Hepatocyte (in vitro differentiated cells): Measurements from ENCODE around the gene IL21R. TPM values are rescaled to one million over a fixed set of nuclear protein-coding genes. Genes with fewer than 3 reads are reported as not detected.

ENCODE experiments used
- DNase-seq: peaks from one replicate; pipeline ENCODE4 v3.0.0-alpha.2; 2016; ENCODE audit warnings: low spot score
- H2AFZ ChIP-seq: fragments of 200-600 bp; sonication (generic); 2 replicates; pipeline ENCODE4 v1.6.0; 2016; ENCODE audit warnings: antibody characterized with exemption, mild to moderate bottlenecking
- H3K27ac ChIP-seq: fragments of 200-600 bp; sonication (generic); 2 replicates; pipeline ENCODE4 v1.5.1; 2016; ENCODE audit warnings: mild to moderate bottlenecking
- H3K27me3 ChIP-seq: fragments of 200-600 bp; sonication (generic); 2 replicates; pipeline ENCODE4 v1.6.1; 2016
- H3K36me3 ChIP-seq: fragments of 200-600 bp; sonication (generic); replicated peaks from 2 replicates; pipeline ENCODE4 v1.5.1; 2016; ENCODE audit warnings: low read depth; ENCODE audit not compliant: insufficient read depth
- H3K4me1 ChIP-seq: fragments of 200-600 bp; sonication (generic); 2 replicates; pipeline ENCODE4 v1.5.1; 2016; ENCODE audit warnings: mild to moderate bottlenecking, moderate library complexity; ENCODE audit not compliant: insufficient read depth
- H3K4me2 ChIP-seq: fragments of 200-600 bp; sonication (generic); 2 replicates; pipeline ENCODE4 v1.6.0; 2016
- H3K4me3 ChIP-seq: fragments of 200-600 bp; sonication (generic); 2 replicates; pipeline ENCODE4 v1.5.1; 2016; ENCODE audit warnings: mild to moderate bottlenecking
- H3K79me2 ChIP-seq: fragments of 200-600 bp; sonication (generic); 2 replicates; pipeline ENCODE4 v1.6.0; 2017; ENCODE audit warnings: mild to moderate bottlenecking
- H3K9me2 ChIP-seq: fragments of 200-600 bp; sonication (generic); replicated peaks from 2 replicates; pipeline ENCODE4 v1.6.0; 2017; ENCODE audit warnings: mild to moderate bottlenecking; ENCODE audit not compliant: insufficient read depth
- H3K9me3 ChIP-seq: fragments of 200-600 bp; sonication (generic); 2 replicates; pipeline ENCODE4 v1.5.1; 2016; ENCODE audit warnings: low read depth, mild to moderate bottlenecking
- H4K20me1 ChIP-seq: fragments of 200-600 bp; sonication (generic); 2 replicates; pipeline ENCODE4 v1.6.0; 2016; ENCODE audit warnings: mild to moderate bottlenecking; ENCODE audit not compliant: insufficient read depth, poor library complexity, severe bottlenecking
- CTCF ChIP-seq: fragments of 200-600 bp; sonication (generic); IDR thresholded peaks from 2 replicates; pipeline ENCODE4 v1.5.1; 2016; ENCODE audit warnings: antibody characterized with exemption, mild to moderate bottlenecking; ENCODE audit not compliant: poor library complexity
- EZH2 ChIP-seq: fragments of 200-600 bp; sonication (generic); IDR thresholded peaks from 2 replicates; pipeline ENCODE4 v1.6.1; 2016; ENCODE audit warnings: antibody characterized with exemption, mild to moderate bottlenecking, borderline replicate concordance
- EZH2phosphoT487 ChIP-seq: fragments of 200-600 bp; sonication (generic); IDR thresholded peaks from one replicate; pipeline ENCODE4 v1.6.1; 2018; ENCODE audit warnings: antibody characterized with exemption, mild to moderate bottlenecking, low read depth, moderate library complexity; ENCODE audit not compliant: unreplicated experiment, severe bottlenecking
- WGBS: methylation state at CpG from one replicate; pipeline ENCODE4 v1.1.6; 2016; ENCODE audit warnings: low lambda C conversion rate; ENCODE audit errors: missing lambda C conversion rate; 5-methylcytosine and 5-hydroxymethylcytosine counted together
- polyA plus RNA-seq: library from polyadenylated mRNA; unstranded; fragments of >200 nt; fragmentation: Nextera tagmentation; extraction: Ambion mirVana; gene quantifications from 2 replicates; pipeline ENCODE4 v1.2.1, GENCODE V29; 2016
- total RNA-seq: library from RNA; depleted of rRNA; stranded (reverse); fragments of >200 nt; gene quantifications from 2 replicates; pipeline ENCODE4 v1.2.3, GENCODE V29; 2014

IL21R gene
- total and polyA plus RNA-seq, 2 experiments from 2014 or later = 0.10 TPM; not detected in 1

- TF ChIP-seq EZH2 = no peak
- no peak for TF ChIP-seq EZH2phosphoT487
- no peak for TF ChIP-seq CTCF
- no peaks in the 10 kb centered on the region for H3K9me2 ChIP-seq
- no peaks in the 10 kb centered on the region for H3K36me3 ChIP-seq
- H3K9me3 ChIP-seq = no peaks in the 10 kb centered on the region
- no peaks in the 10 kb centered on the region for H3K79me2 ChIP-seq
- H4K20me1 ChIP-seq = no peaks in the 10 kb centered on the region
- no peaks in the 10 kb centered on the region for H3K27me3 ChIP-seq
- H3K4me2 ChIP-seq = no peak overlapping the region
- H2AFZ ChIP-seq = no peak overlapping the region
- H3K4me3 ChIP-seq = no peak overlapping the region
- DNase-seq = no peak
- 96% methylated on average over 5 of the region's 5 CpGs for WGBS
- H3K27ac ChIP-seq = no peak overlapping the region
- H3K4me1 ChIP-seq = no peaks in the 10 kb centered on the region
Observed at GRCh38 chr16:27483624-27484023, 81.7 kb downstream of the IL21R start.

GRCh38 chr16:27485126-27485525 is 83.2 kb downstream of the IL21R start:
- DNase-seq = no peak
- H4K20me1 ChIP-seq = no peaks in the 10 kb centered on the region
- H3K4me2 ChIP-seq = no peak overlapping the region
- WGBS = 96% methylated on average over 9 of the region's 9 CpGs
- no peaks in the 10 kb centered on the region for H3K79me2 ChIP-seq
- no peaks in the 10 kb centered on the region for H3K27me3 ChIP-seq
- TF ChIP-seq CTCF = no peak
- no peak for TF ChIP-seq EZH2phosphoT487
- no peak for TF ChIP-seq EZH2
- H3K9me3 ChIP-seq = no peaks in the 10 kb centered on the region
- no peak overlapping the region for H2AFZ ChIP-seq
- H3K36me3 ChIP-seq = no peaks in the 10 kb centered on the region
- H3K27ac ChIP-seq = no peak overlapping the region
- H3K9me2 ChIP-seq = no peaks in the 10 kb centered on the region
- no peak overlapping the region for H3K4me3 ChIP-seq
- no peaks in the 10 kb centered on the region for H3K4me1 ChIP-seq

GRCh38 chr16:27485811-27486210 is 83.8 kb downstream of the IL21R start:
- Histone ChIP-seq H3K36me3 (no peaks in the 10 kb centered on the region), H3K9me2 (no peaks in the 10 kb centered on the region), H3K9me3 (no peaks in the 10 kb centered on the region), H3K4me2 (no peak overlapping the region), H3K4me1 (no peaks in the 10 kb centered on the region), H3K79me2 (no peaks in the 10 kb centered on the region), H3K27ac (no peak overlapping the region), H4K20me1 (no peaks in the 10 kb centered on the region), H3K4me3 (no peak overlapping the region), H2AFZ (no peak overlapping the region), H3K27me3 (no peaks in the 10 kb centered on the region)
- DNase-seq = no peak
- no peak for TF ChIP-seq EZH2phosphoT487
- no peak for TF ChIP-seq EZH2
- no peak for TF ChIP-seq CTCF
- WGBS = 98% methylated on average over 11 of the region's 11 CpGs

GRCh38 chr16:27486344-27486743 is 84.4 kb downstream of the IL21R start:
- H3K79me2 ChIP-seq = no peaks in the 10 kb centered on the region
- H3K4me1 ChIP-seq = no peaks in the 10 kb centered on the region
- 93% methylated on average over 8 of the region's 8 CpGs for WGBS
- no peaks in the 10 kb centered on the region for H3K36me3 ChIP-seq
- no peak overlapping the region for H3K4me3 ChIP-seq
- DNase-seq = no peak
- H3K9me3 ChIP-seq = no peaks in the 10 kb centered on the region
- no peak for TF ChIP-seq EZH2
- no peak for TF ChIP-seq EZH2phosphoT487
- no peak for TF ChIP-seq CTCF
- H2AFZ ChIP-seq = no peak overlapping the region
- no peaks in the 10 kb centered on the region for H3K27me3 ChIP-seq
- H3K27ac ChIP-seq = no peak overlapping the region
- H3K4me2 ChIP-seq = no peak overlapping the region
- no peaks in the 10 kb centered on the region for H3K9me2 ChIP-seq
- H4K20me1 ChIP-seq = no peaks in the 10 kb centered on the region
